Epithelial cell of proximal tubule (primary cell): ENCODE results near the gene RGS8. TPM values are rescaled to one million over a fixed set of nuclear protein-coding genes. Genes with fewer than 3 reads are reported as not detected.

Experiments
- DNase-seq: peaks from one replicate; pipeline ENCODE4 v3.0.0-alpha.2; 2011; ENCODE audit warnings: low read depth
- H3K4me3 ChIP-seq: 2 replicates; pipeline ENCODE4 v1.5.1; 2011; ENCODE audit warnings: low read depth, mild to moderate bottlenecking, low read length
- total RNA-seq: library from RNA; depleted of rRNA; stranded (reverse); fragments of >200 nt; gene quantifications from 2 replicates; pipeline ENCODE4 v1.2.3, GENCODE V29; 2015
- TF ChIP-seq, protein P1 (sequence below): conservative IDR thresholded peaks from 2 replicates; pipeline ENCODE4 v1.5.1; 2012; ENCODE audit warnings: low read depth, mild to moderate bottlenecking, low read length

The RGS8 gene
- total RNA-seq, 1 donor from 2014 or later, result not detected

DNA sequence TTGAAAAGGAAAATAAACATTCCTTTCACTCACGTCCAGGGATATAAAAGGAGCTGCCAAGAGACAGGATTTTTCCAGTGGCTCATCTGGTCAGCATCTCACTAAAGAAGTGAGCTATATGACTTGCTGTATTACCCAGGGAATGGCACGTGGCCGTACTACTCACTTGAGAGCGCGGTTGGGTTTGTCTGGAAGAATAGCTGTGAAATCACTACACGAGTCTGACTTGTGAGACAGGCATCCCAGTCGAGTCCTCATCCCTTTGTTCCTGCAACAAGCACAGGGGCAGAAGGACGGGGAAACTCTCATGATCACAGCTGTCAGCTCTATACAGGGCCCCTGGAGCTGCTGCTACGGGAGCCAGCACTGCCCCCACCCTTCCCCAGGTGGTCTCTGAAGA, 17.7 kb downstream of the RGS8 start:
- TF ChIP-seq, protein P1, sequence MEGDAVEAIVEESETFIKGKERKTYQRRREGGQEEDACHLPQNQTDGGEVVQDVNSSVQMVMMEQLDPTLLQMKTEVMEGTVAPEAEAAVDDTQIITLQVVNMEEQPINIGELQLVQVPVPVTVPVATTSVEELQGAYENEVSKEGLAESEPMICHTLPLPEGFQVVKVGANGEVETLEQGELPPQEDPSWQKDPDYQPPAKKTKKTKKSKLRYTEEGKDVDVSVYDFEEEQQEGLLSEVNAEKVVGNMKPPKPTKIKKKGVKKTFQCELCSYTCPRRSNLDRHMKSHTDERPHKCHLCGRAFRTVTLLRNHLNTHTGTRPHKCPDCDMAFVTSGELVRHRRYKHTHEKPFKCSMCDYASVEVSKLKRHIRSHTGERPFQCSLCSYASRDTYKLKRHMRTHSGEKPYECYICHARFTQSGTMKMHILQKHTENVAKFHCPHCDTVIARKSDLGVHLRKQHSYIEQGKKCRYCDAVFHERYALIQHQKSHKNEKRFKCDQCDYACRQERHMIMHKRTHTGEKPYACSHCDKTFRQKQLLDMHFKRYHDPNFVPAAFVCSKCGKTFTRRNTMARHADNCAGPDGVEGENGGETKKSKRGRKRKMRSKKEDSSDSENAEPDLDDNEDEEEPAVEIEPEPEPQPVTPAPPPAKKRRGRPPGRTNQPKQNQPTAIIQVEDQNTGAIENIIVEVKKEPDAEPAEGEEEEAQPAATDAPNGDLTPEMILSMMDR, result no peak
- no peak for DNase-seq
- no peak overlapping the region for H3K4me3 ChIP-seq

- no peak for DNase-seq
- TF ChIP-seq, protein P1, result no peak
- no peak overlapping the region for H3K4me3 ChIP-seq
Observed at GRCh38 chr1:182664296-182664695, 20.1 kb downstream of the RGS8 start.

GRCh38 chr1:182662956-182663355, 21.4 kb downstream of the RGS8 start:
- no peak for DNase-seq
- no peak overlapping the region for H3K4me3 ChIP-seq
- TF ChIP-seq, protein P1, result no peak

GRCh38 chr1:182662121-182662890, 22.1 kb downstream of the RGS8 start:
- DNase-seq, result no peak
- no peak overlapping the region for H3K4me3 ChIP-seq
- TF ChIP-seq, protein P1, result no peak

DNA sequence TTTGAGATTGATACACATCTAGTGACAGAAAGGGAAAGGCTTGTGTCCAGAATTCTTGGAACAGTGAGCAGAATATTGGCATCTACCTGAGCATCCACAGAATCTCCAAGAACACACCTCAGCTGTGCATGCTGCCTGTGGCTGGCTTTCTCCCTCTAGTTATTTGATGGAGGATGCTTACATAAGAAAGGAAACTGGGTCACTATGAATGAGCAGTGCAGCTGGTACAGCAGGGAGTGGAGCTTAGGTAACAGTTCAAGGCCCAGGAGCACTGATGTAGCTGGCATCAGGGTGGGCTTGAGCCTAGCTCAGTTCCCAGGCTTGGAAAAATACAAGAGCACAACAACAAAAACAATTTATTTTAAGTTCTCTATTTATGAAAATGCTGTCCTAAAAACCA, 26.3 kb downstream of the RGS8 start:
- no peak for DNase-seq
- H3K4me3 ChIP-seq, result no peak overlapping the region
- TF ChIP-seq, protein P1, result no peak

DNA sequence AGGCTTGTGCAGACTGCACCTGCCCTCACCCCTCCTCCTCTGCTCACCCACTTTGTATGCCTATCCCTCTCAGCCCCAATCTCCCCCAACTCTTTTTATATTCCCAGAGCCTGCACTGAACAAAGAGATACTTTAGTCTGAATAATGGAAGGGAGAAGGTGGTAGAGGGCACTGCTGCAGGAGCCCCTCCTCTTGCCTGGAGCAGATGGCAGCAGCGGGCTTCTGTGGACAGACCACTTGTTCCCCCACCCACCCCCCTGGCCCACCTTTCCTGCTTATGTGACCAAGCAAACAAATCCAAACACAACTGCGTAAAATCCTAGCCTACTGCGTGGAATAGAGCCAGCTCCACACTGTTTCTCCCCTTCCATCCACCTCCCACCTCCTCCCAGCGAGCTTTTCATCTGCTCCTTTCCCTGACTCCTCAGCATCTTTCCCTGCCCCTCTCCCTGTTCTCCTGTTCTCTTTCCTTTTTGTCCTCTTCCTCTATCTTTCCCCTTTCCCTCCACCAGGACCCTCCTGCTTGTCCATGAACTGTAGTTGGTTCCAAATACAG, 27.5 kb downstream of the RGS8 start:
- no peak for DNase-seq
- TF ChIP-seq, protein P1, result no peak
- no peak overlapping the region for H3K4me3 ChIP-seq

DNA sequence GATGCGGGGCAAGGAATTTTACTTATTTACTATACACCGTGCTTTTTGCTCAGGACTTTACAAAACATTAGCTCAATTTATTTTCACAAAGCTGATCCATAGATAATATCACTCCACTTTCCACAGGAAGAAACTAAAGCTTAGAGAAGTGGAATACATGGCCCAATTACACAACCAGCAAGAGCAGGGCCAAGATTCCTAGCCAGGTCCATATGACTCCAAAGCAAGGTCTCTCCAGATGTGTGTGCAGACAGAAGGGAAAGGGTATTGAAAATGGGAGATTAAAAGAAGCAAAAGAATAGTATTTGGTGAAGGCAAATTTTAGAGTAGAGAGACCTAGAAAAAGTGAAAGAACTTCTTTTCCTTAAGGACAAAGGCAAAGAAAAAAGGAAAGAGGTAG, 30.4 kb downstream of the RGS8 start:
- H3K4me3 ChIP-seq, result no peak overlapping the region
- DNase-seq, result no peak
- TF ChIP-seq, protein P1, result no peak
